Endothelial cell of umbilical vein (primary cell): ENCODE measurements around the gene TRABD.

Experiments
- EZH2 ChIP-seq: IDR thresholded peaks from 2 replicates; pipeline ENCODE4 v1.6.1; 2012; ENCODE audit warnings: borderline replicate concordance, low read depth, mild to moderate bottlenecking, moderate library complexity, low read length, inconsistent platforms; ENCODE audit not compliant: severe bottlenecking
- POLR2AphosphoS5 ChIP-seq: IDR thresholded peaks from 2 replicates; pipeline ENCODE4 v1.6.1; 2012; ENCODE audit warnings: low read depth, mild to moderate bottlenecking, control low read depth, low read length, moderate library complexity; ENCODE audit not compliant: insufficient read depth
- TF ChIP-seq, protein P1 (sequence below), 2 donors: IDR thresholded peaks; 1 replicate in 1 of 2; 2 replicates in 1 of 2; pipeline ENCODE4 v1.5.1; 2011; ENCODE audit warnings: low read length in 2 of 2, mild to moderate bottlenecking in 2 of 2, moderate library complexity in 2 of 2, control low read depth in 1 of 2, inconsistent platforms in 1 of 2, low read depth in 1 of 2; ENCODE audit not compliant: insufficient read depth in 1 of 2; ENCODE audit errors: extremely low read depth in 1 of 2

DNA sequence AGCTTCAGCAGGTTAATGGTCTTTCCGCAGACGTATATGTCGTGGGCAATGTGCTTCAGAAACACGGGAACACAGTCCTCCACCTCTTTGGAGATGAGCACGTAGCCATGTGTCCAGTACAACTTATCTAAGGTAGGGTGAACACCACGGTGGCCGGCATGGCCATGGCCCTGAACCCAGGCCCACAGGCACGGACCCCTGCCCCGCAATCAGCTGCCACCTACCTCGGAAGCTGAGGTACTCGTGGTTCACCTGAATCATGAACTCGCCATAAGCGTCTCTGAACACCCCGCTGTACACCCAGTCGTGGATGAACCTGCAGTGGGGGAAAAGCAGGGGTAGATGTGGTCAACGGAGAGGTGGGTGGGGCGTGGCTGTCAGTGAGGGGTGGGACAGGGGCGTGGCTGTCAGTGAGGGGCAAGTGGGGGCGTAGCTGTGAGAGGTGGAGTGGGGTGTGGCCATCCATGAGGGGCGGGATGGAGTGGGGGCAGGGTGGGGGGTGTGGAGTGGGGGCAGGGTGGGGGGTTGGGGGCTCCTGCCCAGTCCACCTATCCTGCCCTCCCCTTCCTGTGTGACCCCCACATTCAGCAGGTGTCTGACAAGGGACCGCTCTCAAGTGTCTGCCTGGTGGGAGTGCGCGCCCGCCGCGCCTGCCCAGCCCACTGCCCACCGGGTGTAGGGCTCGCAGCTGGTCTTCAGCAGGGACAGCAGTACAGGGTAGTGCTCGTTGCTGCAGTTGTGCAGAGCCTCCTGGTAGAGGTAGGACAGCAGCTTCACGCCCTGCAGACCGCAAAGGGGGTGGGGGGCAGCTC, 40.6 kb downstream of the TRABD start:
- TF ChIP-seq, protein P1, sequence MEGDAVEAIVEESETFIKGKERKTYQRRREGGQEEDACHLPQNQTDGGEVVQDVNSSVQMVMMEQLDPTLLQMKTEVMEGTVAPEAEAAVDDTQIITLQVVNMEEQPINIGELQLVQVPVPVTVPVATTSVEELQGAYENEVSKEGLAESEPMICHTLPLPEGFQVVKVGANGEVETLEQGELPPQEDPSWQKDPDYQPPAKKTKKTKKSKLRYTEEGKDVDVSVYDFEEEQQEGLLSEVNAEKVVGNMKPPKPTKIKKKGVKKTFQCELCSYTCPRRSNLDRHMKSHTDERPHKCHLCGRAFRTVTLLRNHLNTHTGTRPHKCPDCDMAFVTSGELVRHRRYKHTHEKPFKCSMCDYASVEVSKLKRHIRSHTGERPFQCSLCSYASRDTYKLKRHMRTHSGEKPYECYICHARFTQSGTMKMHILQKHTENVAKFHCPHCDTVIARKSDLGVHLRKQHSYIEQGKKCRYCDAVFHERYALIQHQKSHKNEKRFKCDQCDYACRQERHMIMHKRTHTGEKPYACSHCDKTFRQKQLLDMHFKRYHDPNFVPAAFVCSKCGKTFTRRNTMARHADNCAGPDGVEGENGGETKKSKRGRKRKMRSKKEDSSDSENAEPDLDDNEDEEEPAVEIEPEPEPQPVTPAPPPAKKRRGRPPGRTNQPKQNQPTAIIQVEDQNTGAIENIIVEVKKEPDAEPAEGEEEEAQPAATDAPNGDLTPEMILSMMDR (IDR thresholded peaks at IDR 0.05; ENCODE audit: extremely low read depth in 1 of 2, insufficient read depth in 1 of 2, low read depth in 1 of 2, low read length in 2 of 2): no peak
- TF ChIP-seq POLR2AphosphoS5: no peak
- TF ChIP-seq EZH2: no peak
